GM18526 (cell line): ENCODE data around the gene FNDC11.
A peak's percentile ranks its signal among the peaks of the same experiment; 100 is the strongest.

ENCODE experiments used
- POLR2A ChIP-seq: IDR thresholded peaks from 3 replicates; pipeline ENCODE4 v1.6.1; 2011; ENCODE audit not compliant: insufficient read length; ENCODE audit errors: extremely low read depth

The FNDC11 gene

GRCh38 chr20:63553933-63554290 is at the start of gene FNDC11:
Gene FNDC11 (plus strand): TSS chr20:63554159. CDS start chr20:63555664, 1,505 bp downstream.
- TF ChIP-seq POLR2A, result no peak

DNA sequence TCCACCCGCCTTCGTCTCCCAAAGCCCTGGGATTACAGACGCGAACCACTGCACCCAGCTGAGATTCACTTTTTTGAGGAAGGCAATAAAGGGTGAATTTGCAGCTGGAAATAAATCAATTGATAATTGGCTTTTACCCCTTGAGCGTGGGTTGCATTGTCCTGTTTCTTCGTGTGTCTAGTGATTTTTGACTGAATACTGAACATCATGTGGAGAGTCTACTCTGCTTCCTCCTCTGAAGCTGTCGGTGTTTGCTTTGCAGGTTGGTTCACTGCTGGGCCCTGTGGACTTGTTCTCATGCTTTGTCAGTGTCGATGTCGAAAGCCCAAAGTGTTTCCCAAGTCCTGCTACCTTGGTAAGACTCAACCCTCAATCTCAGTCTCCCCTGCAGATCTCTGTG is 49.3 kb upstream of the FNDC11 start:
- TF ChIP-seq POLR2A, result no peak

- TF ChIP-seq POLR2A, result no peak
These were observed 48.7 kb upstream of the FNDC11 start for GRCh38 chr20:63505281-63505680.

GRCh38 chr20:63505723-63506122 is 48.2 kb upstream of the FNDC11 start:
- no peak for TF ChIP-seq POLR2A

- no peak for TF ChIP-seq POLR2A
These were observed 46.7 kb upstream of the FNDC11 start for GRCh38 chr20:63507083-63507743.

DNA sequence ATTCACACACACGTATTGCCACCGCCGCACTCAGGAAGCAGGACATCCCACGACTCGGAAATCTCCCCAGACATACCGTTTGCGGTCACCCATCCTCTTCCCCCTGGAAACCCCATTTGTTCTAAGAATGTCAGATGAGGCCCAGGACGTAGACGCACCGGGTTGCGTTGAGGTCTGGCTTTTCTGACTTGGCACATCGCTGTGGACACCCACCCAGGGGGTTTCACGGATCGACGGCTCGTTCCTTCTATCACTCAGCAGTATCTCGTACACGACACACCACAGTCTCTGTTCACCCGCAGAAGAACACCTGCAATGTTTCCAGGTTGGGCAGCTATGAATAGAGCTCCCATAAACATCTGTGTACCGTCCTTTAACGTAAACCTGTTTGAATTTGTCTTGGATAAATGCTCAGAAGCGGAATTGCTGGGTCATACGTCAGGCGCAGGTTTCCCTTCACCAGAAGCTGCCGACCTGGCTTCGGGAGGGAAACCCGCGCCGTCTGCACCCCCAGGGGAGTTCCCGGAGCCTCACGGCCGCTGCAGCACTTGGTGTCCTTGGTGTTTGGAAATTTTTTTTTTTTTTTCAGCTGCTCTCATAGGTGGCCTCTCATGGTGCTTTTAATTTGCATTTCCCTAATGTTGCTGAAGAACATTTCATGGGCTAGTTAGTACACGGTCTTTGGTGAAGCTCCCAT is 45.7 kb upstream of the FNDC11 start:
- no peak for TF ChIP-seq POLR2A

DNA sequence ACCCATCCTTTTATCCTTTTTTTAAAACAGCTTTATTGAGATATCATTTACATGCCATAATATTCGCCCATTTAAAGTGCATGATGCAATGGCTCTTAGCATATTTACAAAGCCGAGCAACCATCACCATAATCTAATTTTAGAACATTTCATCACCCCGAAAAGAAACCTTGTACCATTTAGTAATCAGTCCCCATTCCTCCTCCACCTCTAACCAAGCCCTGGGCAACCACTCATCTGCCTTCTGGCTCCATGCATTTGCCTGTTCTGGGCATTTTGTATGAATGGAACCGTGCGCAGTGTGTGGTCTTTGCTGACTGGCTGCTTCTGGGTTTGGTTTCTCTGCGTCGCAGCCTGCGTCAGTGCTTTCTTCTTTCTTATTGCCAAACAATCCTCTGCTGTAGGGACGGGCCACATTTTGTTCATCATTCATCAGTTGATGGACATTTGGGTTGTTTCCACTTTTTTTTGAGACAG is 44.8 kb upstream of the FNDC11 start:
- no peak for TF ChIP-seq POLR2A

- no peak for TF ChIP-seq POLR2A
These were observed 40.8 kb upstream of the FNDC11 start for GRCh38 chr20:63513207-63513606.

GRCh38 chr20:63517376-63518309 is 36.3 kb upstream of the FNDC11 start:
- no peak for TF ChIP-seq POLR2A

DNA sequence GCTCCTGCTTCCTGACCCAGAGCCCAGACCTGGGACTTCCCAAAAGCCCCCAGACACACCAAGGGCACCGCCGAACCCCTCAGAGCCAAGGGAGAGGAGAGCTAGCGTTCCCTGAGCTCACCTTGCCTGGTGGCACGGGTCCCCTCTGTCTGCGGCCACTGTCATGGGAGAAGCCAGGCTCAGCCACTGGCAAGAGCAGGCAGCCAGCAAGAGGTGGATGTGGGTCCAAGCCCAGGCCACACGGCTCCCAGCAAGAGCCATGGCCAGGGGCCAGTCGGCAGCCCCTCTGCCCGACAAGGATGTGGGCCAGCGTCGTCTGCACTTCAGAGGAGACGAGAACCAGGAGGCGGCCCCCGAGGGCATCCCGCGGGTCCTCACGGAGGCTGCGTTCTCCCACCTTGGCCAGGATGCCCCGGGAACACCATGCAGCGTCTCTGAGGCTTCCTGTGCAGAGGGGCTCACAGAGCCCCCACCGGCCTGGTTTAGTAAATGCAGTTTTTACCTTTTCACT is 35.6 kb upstream of the FNDC11 start:
- TF ChIP-seq POLR2A, result no peak

DNA sequence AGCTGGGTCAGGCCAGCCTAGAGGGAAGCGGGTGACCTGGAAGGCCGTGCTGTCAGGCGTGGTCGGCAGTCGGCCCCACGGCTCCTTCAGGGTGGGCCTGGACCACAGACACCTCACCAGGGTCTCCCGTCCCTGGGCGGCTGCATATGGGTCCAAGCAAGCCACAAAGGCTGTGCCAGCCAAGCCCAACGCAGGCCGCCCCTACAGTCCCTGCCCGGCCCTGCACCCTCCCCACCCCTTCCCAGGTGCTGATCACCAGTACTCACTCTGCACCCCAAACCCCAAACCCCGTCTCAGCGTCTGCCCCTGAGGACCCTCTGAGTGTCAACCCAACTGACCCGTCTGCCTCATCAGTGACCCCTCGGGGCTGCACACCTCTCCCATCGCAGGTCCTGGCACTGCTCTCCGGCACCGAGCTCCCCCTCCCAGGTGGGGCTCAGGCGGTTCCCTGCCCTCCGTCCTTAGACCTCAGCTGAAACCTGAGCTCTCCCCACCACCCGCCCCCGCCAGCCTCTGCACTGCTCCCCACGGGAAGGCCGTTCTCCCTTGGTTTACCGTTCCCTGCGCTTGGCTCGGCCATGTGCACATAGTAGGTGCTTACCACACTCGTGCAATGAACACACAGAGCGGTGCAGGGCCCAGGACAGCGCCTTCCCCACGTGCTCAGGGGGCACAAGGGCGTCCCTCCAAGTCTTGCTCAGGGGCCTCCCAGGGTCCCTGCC is 34.9 kb upstream of the FNDC11 start:
- no peak for TF ChIP-seq POLR2A

DNA sequence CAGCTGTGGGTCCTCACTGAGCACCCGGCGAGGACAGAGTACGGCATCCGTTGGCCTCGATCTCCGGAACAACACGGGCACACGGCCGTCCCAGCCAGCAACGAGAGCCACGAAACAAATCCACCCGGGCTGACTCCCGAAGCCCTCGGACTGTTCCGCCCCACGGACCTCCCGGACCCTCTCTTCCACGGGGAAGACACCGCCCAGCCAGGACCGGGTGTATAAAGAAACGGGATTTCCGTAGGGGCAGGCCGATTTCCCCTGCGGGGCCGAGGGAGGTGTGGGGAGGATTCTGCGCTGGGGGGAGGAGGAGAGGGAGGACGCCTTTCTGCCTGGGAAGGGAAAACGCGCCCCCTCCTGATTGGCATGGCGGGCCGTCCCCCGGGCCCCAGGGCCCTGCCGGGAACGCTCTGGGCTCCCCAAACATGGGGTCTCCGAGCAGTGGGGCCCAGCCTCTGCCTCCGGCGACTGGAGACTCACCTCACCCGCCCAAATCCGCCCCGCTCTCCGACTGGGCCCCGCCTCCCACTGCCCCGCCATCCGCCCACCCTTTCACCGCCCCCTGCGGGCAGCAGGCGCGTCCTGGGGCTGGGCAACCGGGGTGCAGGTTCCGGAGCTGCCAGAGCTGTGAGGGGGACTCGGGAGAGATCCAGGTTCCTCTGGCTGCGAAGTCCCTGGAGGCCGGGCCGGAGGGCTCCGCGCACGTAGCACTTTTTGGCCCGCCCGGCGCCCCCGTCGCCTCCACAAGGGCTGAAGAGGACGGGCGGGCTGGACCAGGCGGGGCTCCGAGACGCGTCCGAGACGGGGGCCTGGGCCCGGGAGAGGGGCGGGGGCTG is 34.1 kb upstream of the FNDC11 start:
- no peak for TF ChIP-seq POLR2A

DNA sequence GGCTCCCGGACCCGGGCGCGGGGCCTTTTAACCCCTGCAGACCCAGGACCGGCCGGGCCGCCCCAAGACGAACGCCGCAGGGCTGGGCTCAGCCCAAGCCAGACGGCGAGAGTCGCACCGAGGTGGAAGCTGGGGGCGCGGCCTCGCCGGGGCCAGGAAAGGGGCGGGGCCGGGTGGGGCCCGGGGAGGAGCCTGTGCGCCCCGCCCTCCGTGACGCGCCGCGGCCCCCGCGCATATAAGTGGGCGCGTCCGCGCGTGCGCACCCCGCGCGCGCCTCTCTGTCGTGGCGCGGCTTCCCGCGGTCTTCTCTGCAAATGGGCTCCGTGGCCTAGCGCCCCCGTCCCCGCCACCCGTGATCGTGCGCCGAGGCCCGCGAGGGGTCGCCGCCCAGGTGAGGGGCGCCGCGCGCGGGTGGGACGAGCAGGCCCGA is 33.4 kb upstream of the FNDC11 start, which contains the start of gene PPDPF:
TSS of gene PPDPF (plus strand) at position 262 of the 430 bp plus-strand sequence. CDS start 544 bp downstream, outside the sequence.
- peak; percentile 92 for TF ChIP-seq POLR2A
